ENCODE measurements around the gene APBA2.

The APBA2 gene

DNA sequence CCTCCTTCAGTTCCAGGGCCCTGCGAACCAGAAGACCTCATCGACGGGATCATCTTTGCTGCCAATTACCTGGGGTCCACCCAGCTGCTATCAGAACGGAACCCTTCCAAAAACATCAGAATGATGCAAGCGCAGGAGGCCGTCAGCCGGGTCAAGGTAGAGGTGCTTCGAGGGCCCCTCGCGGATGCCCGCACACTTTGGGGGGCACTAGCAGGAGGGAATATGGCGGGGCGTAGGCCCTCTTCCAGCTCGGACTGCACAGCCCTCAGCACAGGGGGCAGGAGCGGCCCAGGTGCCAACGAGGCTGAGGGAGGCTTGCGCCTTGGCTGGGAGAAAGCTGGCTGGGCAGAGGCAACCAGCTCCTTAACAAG, 207.3 kb downstream of the APBA2 start:
- no peak for DNase-seq

- DNase-seq = peak; percentile 13
Measured at GRCh38 chr15:29093696-29094343, 208.0 kb downstream of the APBA2 start.

GRCh38 chr15:29094711-29095110, 208.9 kb downstream of the APBA2 start:
- DNase-seq = no peak

DNA sequence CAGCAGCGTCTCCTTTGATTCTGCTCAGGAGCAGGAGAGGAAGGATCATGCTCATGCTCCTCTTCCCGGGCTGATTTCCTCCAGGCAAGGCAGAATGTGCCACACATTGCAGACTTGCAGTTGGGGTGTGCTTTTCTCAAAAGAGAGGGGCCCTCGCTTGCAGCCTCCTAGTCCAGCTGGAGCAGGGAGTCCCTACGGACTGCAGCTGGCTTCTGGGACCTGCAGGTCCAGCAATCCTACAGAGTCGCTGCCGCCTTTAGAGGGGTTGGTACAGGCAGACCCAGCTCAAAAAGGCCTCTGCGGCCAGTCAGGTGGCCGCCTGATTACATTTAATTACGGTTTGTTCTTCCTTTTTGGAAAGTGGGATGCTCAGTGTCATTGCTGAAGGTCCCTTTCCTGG, 210.0 kb downstream of the APBA2 start:
- DNase-seq = peak; percentile 12

GRCh38 chr15:29097168-29097567, 211.4 kb downstream of the APBA2 start:
- peak; percentile 21 for DNase-seq

- no peak for DNase-seq
Measured at GRCh38 chr15:29097971-29098370, 212.2 kb downstream of the APBA2 start.

DNA sequence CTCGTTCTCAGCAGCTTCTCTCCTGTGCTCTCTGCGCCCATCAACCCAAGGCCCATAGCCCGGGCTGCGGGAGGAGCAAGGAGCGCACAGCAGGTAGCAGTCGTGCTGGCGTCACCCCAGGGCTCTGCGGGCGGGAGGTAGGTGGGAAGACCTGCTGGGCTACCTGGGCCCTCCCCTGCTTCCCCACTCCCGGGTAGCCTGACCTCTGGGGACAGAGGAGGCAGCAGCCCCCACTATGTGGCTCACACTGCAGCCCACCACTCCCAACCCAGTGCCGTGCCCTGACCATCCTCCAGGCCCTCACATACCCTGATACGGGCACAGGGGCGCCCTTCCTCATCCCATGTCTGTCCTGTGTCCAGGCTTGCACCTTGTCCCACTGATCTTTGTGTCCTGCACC, 212.9 kb downstream of the APBA2 start:
- DNase-seq = peak; percentile 22

DNA sequence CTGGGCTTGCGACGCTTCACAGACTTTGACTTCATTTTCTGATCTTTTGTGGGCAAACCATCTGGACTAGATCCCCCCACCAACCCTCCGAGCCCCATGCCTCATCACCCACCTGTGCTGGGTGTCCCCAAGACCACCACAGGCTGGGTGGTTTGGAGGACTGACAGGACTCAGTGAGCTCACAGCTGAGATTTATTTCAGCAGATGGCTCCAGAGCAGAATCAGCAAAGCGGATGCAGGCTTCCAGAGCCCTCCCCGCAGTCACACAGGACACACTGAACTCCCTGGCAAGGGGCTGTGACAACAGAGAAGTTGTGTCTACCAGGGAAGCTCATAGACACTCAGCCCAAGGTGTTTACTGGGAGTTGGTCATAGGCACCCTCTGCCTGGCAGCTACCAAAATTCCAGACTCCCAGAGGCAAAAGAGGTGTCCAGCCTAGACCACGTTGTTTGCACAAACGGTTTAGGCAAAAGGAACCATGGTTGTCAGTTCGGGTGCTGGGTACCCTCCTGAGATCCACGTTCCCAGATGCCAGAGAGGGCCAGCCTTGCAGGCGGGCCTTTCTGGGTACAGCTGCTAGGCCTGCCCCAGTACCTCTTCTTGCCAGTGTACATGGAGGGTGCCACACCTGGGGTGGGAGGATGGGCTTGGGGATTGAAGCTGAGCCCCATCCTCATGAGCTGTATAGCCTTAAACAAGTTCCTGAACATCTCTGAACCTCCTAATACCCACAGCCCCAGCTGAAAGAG, 213.5 kb downstream of the APBA2 start:
- DNase-seq = no peak

- DNase-seq = peak; percentile 6
Measured at GRCh38 chr15:29100486-29101000, 214.8 kb downstream of the APBA2 start.

DNA sequence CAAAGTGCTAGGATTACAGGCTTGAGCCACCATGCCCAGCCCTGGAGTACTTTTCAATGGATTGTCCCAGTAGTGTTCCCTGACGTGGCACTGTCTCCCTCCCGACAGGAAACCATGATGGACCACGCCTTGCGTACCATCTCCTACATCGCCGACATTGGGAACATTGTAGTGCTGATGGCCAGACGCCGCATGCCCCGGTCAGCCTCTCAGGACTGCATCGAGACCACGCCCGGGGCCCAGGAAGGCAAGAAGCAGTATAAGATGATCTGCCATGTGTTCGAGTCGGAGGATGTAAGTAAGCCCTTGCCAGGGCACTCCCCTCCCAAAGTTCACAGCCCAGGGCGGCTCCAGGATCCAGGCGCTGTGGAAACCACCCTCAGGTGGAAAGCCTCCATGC, 215.7 kb downstream of the APBA2 start:
- DNase-seq = peak; percentile 9

DNA sequence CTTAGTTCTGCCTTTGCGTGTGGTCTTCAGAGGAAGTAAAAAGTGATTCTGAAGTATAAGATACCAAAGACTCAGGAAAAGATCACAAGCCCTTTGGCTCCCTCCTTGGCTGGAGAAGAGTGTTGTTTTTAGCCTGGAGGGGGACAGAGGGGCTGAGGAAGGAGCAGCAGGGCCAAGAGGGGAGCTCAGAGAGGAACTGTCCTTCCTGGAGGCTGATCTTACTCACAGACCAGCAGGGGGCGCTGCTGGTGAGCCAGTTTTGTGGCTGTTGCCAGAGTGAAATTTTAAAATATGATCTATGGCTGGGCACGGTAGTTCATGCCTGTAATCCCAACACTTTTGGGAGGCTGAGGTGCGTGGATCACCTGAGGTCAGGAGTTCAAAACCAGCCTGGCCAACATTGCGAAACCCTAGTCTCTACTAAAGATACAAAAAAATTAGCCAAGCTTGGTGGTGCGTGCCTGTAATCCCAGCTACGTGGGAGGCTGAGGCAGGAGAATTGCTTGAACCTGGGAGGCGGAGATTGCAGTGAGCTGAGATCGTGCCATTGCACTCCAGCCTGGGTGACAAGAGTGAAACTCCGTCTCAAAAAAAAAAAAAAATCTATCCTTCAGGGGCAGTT, 216.5 kb downstream of the APBA2 start:
- peak; percentile 46 for DNase-seq

- DNase-seq = peak; percentile 20
Measured at GRCh38 chr15:29102911-29103823, 217.4 kb downstream of the APBA2 start.

DNA sequence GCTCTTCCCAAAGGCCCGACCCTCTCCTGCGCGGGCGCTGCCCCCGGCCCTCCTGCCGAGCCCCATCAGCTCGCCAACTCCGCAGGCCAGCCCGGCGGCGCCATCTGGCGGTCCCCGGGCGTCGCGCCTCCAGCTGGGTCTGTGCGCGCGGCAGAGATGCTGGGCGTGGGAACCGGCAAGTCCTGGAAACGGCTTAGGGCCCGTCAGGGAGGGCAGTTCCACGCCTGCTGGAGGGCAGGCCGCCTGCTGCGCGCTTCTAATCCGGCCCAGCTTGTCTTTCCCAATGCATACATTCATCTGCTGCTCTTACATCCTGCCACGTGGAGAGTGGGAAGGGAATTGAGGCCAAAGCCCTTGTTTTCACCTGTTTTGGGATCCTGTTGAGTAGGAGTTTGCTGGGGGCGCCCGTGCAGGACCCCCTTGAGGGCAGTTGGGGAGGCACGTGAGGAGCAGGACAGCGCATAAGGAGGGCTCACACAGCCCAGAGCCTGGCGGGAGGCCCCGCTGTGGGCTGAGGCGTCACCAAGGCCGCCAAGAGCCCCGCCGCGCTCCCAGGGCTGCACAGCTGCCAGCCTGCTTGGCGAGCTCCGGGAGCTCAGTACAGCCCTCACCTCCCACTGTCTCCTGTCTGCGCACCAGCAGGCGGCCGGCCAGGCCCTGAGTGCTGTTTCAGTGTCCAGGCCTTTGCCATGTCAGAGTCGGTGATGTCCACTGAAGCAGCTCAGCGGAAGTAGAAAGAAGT, 218.2 kb downstream of the APBA2 start:
- peak; percentile 90 for DNase-seq

DNA sequence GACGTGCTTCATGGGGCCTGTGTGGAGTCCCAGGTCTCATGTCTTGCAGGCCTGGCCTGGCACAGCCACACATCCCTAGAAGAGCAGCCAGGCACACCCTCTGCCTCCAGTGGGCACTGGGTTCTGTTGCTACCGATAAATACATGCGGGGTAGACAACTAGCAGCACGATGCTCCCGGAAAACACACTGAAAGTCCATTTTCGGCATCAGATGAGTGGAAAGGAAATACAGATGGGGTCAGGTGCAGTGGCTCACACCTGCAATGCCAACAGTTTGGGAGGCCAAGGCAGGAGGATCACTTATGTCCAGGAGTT, 218.7 kb downstream of the APBA2 start:
- no peak for DNase-seq

GRCh38 chr15:29105151-29105854, 219.5 kb downstream of the APBA2 start:
- DNase-seq = peak; percentile 25

- peak; percentile 21 for DNase-seq
Measured at GRCh38 chr15:29106116-29106515, 220.3 kb downstream of the APBA2 start.

DNA sequence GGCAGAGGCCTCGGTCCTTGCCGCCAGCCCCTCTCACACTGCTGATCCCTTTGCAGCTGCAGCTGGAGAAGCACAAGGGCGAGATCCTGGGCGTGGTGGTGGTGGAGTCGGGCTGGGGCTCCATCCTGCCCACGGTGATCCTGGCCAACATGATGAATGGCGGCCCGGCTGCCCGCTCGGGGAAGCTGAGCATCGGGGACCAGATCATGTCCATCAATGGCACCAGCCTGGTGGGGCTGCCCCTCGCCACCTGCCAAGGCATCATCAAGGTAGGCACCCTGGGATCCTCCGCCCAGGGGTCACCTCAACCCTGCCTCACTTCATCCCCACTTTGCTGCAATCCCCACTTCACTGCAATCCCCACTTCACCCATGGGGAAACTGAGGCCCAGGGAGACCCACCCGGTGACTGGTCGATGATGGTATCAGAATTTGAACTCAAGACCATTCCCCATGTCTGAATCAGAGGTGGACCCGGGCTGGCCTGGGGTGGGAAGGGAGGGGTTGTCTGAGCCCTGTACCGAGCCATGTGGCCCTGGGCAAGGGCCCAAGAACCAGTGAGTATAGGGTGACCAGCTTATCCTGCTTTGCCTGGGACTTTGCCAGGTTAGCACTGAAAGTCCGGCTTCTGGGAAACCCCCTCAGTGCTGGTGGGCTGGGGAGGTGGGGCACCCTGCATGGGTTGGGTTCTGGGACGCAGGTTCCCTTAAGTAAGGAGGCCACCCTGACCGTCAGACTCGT, 220.9 kb downstream of the APBA2 start:
- DNase-seq = peak; percentile 19

- peak; percentile 15 for DNase-seq
Measured at GRCh38 chr15:29107291-29107890, 221.6 kb downstream of the APBA2 start.

DNA sequence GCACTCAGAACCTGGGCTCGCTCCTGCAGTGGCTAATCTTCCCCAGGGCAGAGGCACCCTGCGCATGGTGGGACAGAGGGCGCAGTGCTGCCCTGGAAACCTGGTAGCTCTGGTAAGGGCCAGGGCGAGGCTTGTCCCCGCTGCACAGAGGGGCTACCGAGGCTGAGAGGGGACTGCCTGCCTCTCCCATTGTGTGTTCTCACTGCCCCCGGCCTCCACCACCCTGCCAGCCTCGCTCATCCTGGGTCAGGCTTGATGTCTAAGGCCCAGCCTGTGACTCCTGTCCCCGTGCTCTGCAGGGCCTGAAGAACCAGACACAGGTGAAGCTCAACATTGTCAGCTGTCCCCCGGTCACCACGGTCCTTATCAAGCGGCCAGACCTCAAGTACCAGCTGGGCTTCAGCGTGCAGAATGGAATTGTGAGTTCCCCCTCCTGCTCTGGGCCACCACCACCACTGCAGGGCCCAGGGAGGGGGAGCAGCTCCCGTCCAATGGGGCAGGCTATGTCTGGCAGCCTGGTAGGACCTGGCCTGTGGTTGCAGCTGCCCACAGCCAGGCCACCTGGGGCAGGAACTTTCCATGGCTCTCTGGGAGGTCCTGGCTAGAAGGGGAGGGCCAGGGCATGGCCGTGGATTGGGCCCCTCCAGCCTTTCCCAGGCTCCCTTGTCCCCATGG, 222.3 kb downstream of the APBA2 start:
- DNase-seq = peak; percentile 23

DNA sequence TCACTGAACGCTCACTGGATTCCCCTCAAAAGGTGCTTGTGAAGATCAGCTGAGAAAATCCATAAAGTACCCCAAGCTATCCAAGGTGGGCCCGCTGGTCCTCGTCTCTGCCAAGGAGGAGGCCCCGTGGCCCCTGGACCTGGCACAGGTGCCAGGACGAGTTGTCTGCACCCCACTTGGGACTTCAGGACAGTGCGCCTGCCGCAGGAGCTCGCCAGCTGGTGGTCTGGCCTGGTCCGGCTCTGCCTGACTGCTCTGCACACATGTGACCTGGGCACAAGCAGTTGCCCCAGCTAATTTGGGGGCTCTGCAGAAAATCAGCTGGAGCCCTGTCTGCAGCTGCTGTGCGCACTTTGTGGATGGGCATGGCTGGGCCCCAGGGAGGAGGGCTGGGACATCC, 224.0 kb downstream of the APBA2 start:
- DNase-seq = no peak

Measured in left hindlimb (tissue), 1 donor.